Activated T-cell treated with anti-CD3 and anti-CD28 coated beads, Interleukin-2, amount 50 U/mL, for 24 hours (primary cell): ENCODE measurements around the gene CEP131.

Experiments
- DNase-seq: peaks from one replicate; pipeline ENCODE4 v3.0.0-alpha.2; 2020
- H3K27ac Mint-ChIP-seq: 2 replicates; pipeline ENCODE4 v1.8.0; 2020; ENCODE audit warnings: mild to moderate bottlenecking, mixed read lengths
- H3K27me3 Mint-ChIP-seq: 2 replicates; pipeline ENCODE4 v1.8.0; 2020; ENCODE audit warnings: mixed read lengths
- H3K36me3 Mint-ChIP-seq: 2 replicates; pipeline ENCODE4 v1.8.0; 2020; ENCODE audit warnings: low read depth, mixed read lengths
- H3K4me1 Mint-ChIP-seq: 2 replicates; pipeline ENCODE4 v1.8.0; 2020; ENCODE audit warnings: low read depth, mixed read lengths
- H3K4me3 Mint-ChIP-seq: 2 replicates; pipeline ENCODE4 v1.8.0; 2020; ENCODE audit warnings: mild to moderate bottlenecking, moderate library complexity, mixed read lengths
- H3K9me3 Mint-ChIP-seq: 2 replicates; pipeline ENCODE4 v1.8.0; 2020; ENCODE audit warnings: mixed read lengths

CEP131 gene

DNA sequence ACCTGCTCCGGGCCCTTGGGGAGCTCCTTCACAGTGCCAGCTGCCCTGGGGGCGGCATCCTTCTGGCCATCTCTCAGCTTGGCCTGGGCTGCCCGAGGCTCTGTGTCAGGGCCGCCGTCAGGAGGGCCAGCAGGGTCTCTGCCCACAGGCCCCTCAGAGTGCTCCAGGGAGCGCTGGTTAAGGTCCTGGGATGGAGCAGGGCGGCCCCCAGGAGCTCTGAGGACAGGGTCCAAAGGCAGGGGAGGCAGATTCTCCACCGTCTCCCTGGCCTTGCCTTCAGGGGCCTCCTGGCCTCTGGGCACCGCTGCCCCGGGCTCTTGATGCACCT, 23.5 kb upstream of the CEP131 start:
- Mint-ChIP-seq H3K36me3 (peaks cover 48% of the 10 kb centered on the region), H3K4me3 (no peak overlapping the region), H3K4me1 (peaks cover 19% of the 10 kb centered on the region), H3K27ac (no peak overlapping the region), H3K9me3 (no peaks in the 10 kb centered on the region), H3K27me3 (no peaks in the 10 kb centered on the region)
- no peak for DNase-seq

DNA sequence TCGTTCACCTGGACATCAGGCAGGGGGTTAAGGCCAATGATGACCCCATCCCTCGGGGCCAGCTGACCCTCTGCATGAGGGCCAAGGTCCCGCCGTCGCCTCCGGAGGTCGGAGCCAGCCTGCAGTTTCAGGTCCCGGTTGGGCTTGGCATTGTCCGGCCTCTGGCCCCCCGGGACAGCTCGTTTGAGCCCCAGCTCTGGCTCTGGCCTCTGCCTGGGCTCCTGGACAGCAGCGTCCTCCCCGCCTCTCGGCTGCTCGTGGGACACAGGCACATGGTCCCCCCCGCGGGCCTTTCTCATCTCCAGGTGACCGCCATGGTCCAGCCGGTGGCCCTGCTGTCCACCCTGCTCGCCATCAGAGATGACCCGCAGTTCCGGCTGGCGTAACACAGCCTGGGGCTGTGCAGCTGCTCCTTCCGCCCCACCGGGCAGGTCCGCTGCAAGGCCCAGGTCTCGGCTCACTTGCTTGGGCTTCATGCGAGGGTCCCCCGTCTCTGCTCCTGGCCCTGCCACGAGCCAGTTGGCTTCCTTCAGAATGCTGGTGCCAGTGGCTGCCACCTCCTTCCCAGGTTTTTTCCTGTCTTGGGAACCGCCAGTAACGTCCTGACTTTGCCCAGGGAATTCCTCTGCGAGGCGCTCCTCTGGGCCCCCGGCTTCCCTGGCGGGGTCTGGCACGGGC, 23.0 kb upstream of the CEP131 start:
- H3K4me1 Mint-ChIP-seq: peaks cover 24% of the 10 kb centered on the region
- no peaks in the 10 kb centered on the region for H3K9me3 Mint-ChIP-seq
- no peaks in the 10 kb centered on the region for H3K27me3 Mint-ChIP-seq
- H3K4me3 Mint-ChIP-seq: no peak overlapping the region
- DNase-seq: no peak
- peaks cover 50% of the 10 kb centered on the region for H3K36me3 Mint-ChIP-seq
- H3K27ac Mint-ChIP-seq: no peak overlapping the region

DNA sequence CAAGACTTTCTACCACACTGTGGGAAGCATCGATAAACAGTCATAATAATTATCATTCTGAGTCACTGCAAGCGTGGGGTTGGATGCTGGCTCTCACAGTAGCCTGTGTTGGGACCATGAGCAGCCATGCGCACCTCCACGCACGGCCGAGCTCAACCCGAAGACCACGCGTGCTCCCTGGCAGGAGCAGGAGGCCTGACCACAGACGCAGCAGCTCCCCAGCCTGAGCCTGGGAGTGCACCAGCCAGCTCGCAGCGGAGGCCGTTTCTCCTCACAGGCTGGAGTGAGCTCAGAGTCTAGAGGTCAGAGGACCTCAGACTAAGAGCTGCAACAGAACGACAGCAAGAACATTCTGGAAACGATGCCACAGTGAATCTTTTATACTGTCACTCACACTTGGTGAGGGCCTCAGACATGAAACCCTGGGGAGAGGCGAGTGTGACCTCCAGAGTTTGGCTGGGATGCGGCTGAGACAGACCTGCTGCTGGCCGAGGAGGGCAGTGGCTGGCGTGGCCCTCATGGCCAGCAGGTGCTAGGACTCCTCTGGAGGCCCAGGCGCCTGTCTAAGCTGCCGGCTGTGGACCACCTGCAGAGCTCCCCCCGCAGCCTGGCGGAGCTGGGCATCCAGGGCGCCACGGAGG, 22.4 kb upstream of the CEP131 start:
- no peaks in the 10 kb centered on the region for H3K9me3 Mint-ChIP-seq
- H3K4me3 Mint-ChIP-seq: no peak overlapping the region
- peak overlapping the region; percentile 77 for H3K27ac Mint-ChIP-seq
- peaks cover 51% of the 10 kb centered on the region for H3K36me3 Mint-ChIP-seq
- peaks cover 27% of the 10 kb centered on the region for H3K4me1 Mint-ChIP-seq
- H3K27me3 Mint-ChIP-seq: no peaks in the 10 kb centered on the region
- DNase-seq: peak; percentile 44

DNA sequence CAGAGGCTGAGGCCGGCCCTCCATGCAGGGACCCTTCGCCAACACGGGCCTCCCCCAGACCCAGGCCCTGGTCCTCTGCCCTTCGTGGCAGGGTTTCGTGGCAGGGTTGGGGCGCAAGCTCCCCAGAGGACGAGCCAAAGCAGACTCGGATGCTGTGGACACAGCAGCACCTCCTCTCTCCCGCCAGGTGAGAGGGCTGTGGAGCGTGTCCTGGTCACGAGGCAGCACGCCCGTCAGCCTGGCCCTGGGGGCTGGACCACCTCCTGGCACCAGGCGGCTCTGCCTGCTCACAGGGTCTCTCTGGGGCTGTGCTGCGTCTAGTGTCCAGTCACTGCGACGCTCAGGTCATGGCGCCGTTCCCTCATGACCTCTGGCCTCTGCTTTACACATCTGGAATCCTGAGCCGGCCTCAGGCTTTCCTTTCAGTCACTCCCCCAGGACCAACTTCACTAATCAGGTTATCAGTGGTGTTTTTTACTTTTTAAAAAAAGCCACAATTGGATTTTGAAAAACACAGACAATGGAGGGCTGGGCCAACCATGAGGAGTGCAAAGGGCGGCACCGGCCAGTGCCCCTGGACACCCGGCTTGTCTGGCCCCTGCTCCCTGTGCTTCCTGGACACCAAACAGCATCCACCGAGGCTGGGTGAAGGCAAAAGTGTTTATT, 21.7 kb upstream of the CEP131 start:
- Mint-ChIP-seq H3K27ac (peak overlapping the region; percentile 77), H3K4me1 (peaks cover 29% of the 10 kb centered on the region), H3K4me3 (no peak overlapping the region), H3K27me3 (no peaks in the 10 kb centered on the region), H3K9me3 (no peaks in the 10 kb centered on the region), H3K36me3 (peaks cover 52% of the 10 kb centered on the region)
- no peak for DNase-seq

DNA sequence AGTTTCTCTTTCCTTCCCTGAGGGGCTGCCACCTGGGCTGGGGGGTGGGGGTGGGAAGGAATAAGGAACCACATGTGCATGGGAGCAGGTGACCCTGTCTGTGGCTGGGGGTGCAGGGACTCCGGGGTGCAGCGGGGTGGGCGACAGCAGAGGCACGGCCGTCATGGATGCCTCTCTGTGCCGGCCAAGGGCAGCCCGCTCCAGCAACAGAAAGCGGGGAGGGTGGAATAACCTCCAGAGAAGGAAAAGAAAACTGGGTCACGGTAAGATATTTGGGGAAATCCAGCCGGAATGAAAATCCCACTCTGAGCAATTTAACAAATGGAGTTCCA, 20.5 kb upstream of the CEP131 start:
- DNase-seq: no peak
- no peaks in the 10 kb centered on the region for H3K27me3 Mint-ChIP-seq
- H3K36me3 Mint-ChIP-seq: peaks cover 49% of the 10 kb centered on the region
- peak overlapping the region; percentile 22 for H3K27ac Mint-ChIP-seq
- no peak overlapping the region for H3K4me3 Mint-ChIP-seq
- no peaks in the 10 kb centered on the region for H3K9me3 Mint-ChIP-seq
- H3K4me1 Mint-ChIP-seq: peaks cover 28% of the 10 kb centered on the region

DNA sequence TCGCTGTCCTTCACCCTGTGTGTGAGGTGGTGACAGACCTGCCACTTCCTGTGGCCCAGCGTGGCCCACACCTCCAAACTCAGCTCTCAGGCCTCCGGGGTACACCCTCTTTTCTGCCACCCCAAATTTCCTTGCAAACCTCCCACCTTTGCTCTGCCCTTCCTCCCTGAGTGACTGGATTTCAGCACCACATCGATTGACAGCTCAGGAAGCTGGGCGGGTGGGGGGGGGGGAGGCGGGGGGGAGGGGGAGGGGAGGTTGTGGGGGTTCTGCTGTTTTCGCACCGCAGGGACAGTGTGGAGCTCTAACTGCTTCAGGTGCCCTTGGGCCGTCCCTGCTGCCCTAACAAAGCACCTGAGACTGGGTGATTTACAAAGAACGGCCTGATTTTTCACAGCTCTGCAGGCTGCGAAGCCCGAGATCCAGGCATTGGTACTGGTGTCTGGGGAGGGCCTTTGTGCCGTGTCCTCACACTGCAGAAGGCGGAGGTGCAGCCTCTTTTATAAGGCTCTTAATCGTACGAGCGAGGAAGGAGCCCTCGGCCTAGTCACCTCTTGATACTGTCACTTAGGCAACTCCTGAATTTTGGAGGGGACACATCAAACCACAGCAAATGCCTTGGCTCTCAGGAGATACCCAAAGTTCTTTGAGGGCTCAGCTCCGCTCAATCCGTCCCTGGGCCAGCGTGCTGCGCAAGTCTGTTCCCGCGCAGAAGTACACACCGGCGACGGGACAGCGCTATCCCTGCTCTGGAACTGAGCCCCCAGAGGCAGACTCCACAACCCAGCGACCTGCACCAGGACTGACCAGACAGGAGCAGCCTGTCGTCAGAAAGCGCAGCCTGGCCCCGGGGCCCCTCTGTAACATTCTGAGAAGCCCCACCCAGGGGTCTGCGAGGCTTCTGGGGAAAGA, 19.9 kb upstream of the CEP131 start:
- peak overlapping the region; percentile 33 for H3K4me3 Mint-ChIP-seq
- no peaks in the 10 kb centered on the region for H3K9me3 Mint-ChIP-seq
- peaks cover 48% of the 10 kb centered on the region for H3K36me3 Mint-ChIP-seq
- DNase-seq: no peak
- peaks cover 32% of the 10 kb centered on the region for H3K4me1 Mint-ChIP-seq
- peak overlapping the region; percentile 61 for H3K27ac Mint-ChIP-seq
- no peaks in the 10 kb centered on the region for H3K27me3 Mint-ChIP-seq

DNA sequence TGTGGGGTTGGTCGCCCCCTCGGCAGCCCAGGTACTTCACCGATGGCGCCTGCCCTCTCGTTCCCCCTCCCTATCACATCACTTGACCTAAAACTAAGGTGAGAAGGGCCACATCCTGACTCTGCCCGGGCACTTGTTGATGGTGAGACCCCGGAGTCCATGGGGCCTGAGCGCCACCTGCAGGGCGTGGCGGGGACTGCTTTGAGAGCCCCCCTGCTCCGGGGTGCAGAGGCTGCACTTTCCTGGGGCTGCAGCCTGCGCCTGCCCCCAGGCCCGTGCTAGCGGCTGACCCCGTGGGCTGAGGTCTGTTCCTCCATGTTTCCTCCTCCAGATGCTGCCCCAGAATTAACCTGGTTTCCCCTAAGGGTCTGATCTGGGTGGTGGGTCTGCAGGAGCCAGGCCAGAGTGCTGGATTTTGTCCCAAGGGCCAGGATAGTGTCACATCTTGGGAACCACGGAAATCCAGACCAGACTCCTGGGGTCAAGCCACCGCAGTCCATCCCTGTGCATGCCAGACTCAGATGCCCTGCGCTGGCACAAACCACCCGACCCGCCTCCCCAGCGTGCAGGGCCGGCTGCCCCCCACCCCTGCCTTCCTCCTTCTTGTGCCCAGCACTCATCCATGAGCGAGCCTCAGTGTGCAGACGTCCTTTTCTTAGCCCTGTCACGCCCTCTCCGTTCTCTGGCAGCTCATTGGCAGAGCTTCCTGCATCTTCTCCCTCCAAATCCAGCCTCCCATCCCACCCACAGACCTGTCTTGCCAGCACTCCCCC, 19.1 kb upstream of the CEP131 start:
- peaks cover 40% of the 10 kb centered on the region for H3K4me1 Mint-ChIP-seq

DNA sequence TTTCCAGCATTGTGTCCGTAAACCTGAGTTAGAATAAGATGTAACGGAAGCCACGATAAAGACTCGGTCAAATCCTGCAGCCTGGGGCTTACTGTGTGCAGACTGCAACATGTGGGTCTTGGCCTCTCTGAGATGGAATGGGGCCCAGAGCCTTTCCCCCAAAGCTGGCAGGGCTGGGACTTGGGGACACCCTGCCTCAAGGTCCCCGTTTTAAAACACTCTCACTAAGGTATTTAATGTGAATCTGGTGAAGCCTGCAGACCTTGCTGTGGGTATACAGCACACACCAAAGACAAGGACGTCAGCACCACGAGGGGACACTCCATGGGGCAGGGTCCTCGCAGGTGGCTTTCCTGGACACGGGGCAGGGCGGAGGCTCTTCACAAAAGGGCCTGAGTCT, 18.4 kb upstream of the CEP131 start:
- no peak for DNase-seq
- Mint-ChIP-seq H3K36me3 (peaks cover 45% of the 10 kb centered on the region), H3K4me1 (peaks cover 41% of the 10 kb centered on the region), H3K9me3 (no peaks in the 10 kb centered on the region), H3K27me3 (no peaks in the 10 kb centered on the region), H3K27ac (peak overlapping the region; percentile 97), H3K4me3 (peak overlapping the region; percentile 97)

More for the DNA sequence above, 19.1 kb upstream of the CEP131 start:
- Mint-ChIP-seq H3K4me3 (peak overlapping the region; percentile 33), H3K27me3 (no peaks in the 10 kb centered on the region), H3K36me3 (peaks cover 46% of the 10 kb centered on the region), H3K27ac (peak overlapping the region; percentile 97), H3K9me3 (no peaks in the 10 kb centered on the region)
- DNase-seq: peak; percentile 80

DNA sequence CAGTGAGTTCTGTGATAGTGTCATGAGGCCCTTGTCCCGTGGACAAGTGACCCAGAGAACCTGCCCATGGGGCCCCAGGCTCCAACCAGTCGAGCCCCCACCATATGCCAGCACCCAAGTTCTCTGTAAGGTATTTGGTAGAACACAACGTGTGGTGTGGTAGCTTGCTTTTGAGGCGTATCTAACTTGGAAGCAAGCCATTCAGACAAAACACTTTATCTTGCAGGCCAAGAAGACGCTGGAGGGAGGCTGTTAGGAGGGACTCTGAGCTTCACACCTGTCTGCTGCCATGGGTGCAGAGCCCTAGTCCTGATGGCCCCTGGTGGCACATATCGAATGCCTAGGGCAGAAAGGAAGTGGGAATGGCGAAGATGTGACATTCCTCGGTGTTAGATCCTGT, 18.0 kb upstream of the CEP131 start:
- peaks cover 42% of the 10 kb centered on the region for H3K4me1 Mint-ChIP-seq

DNA sequence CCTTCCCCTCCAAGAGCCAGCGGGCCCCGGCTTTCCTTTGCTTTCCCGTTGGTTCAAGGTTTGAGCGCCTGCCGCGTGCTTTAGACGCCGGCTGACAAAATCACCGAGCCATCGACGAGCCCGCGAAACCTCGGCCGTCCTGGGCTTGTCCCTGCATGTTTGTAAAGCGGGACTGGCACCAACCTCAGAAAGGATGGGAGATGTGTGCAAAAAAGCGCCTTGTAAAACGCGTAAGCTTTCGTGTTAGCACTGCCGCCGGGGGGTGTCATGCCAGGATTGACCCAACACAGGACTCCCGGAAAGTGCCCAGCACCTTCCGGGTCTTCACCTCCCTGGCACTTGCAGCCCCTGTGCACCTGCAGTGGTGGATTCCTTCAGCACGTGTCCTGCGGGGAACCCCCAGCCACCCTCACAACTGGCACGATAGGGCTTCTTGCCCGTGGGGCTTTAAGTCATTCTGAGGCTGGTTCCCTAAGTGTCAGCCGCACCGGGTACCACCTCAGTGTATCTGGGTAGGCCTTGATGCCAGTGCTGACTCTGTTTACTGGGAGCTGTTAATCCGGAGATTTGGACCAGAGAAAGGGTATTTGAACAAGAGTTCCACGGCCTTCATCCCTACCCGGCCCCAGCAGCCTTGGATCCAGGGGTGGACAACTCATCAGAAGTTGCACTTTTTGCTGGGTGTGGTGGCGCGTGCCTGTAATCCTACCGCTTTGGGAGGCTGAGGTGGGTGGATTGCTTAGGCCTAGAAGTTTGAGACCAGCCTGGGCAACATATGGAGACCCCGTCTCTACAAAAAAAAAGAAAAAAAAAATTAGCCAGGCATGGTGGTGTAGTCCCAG, 17.2 kb upstream of the CEP131 start:
- Mint-ChIP-seq H3K27ac (peak overlapping the region; percentile 97), H3K36me3 (peaks cover 45% of the 10 kb centered on the region), H3K9me3 (no peaks in the 10 kb centered on the region), H3K27me3 (no peaks in the 10 kb centered on the region), H3K4me3 (peak overlapping the region; percentile 97), H3K4me1 (peaks cover 42% of the 10 kb centered on the region)
- peak; percentile 74 for DNase-seq

More for the DNA sequence above, 18.0 kb upstream of the CEP131 start:
- DNase-seq: no peak
- Mint-ChIP-seq H3K4me3 (peak overlapping the region; percentile 97), H3K27ac (peak overlapping the region; percentile 97), H3K9me3 (no peaks in the 10 kb centered on the region), H3K36me3 (peaks cover 46% of the 10 kb centered on the region), H3K27me3 (no peaks in the 10 kb centered on the region)

DNA sequence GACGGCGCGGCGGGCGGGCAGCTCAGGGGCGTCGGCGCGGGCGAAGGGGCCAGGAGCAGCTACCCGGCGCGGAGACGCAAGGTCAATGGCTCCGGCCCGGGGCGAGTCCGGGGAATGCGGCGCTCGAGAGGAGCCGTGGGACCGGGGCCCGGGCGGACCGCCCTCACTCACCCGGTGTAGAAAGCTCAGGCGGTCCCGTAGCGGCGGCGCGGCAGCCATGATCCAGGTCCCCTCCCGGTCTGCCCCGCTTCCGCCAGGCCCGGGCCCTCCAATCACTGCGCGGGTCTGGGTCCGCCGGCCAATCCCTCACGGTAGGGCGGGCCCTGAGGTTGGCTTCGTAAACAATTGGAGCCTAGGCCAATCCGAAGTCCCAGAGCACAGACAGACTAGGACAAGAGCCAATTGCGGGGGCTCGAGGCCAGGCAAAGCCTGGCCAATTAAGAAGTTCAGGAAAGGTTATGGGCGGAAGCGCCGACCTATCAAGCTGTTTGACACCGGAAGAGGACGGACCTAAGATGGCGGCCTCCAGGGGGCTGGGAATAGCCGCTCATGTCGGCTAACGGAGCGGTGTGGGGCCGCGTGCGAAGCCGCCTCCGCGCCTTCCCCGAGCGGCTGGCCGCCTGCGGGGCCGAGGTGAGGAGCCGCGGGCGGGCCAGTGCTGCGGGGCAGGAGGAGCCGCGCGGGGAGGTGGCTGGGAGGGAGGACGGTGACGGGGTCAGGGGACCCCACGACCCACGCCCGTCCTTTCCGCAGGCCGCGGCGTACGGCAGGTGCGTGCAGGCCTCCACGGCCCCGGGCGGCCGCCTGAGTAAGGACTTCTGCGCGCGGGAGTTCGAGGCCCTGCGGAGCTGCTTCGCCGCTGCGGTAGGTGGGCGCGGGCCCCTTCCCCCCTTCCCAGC, 16.3 kb upstream of the CEP131 start, which contains the start of the genes NDUFAF8 and TEPSIN:
Gene NDUFAF8 (plus strand): TSS at position 504 of the 899 bp plus-strand sequence. CDS start 46 bp downstream, at position 550.
Gene TEPSIN (minus strand): TSS at position 241 of the 899 bp plus-strand sequence. CDS start 22 bp downstream, at position 219.
- Mint-ChIP-seq H3K27ac (peak within 1 kb of the TSS; percentile 97), H3K27me3 (no peaks in the 10 kb centered on the region), H3K36me3 (peaks cover 45% of the 10 kb centered on the region), H3K4me1 (peaks cover 38% of the 10 kb centered on the region), H3K9me3 (no peaks in the 10 kb centered on the region), H3K4me3 (peak within 1 kb of the TSS; percentile 97)
- peak; percentile 94 for DNase-seq

DNA sequence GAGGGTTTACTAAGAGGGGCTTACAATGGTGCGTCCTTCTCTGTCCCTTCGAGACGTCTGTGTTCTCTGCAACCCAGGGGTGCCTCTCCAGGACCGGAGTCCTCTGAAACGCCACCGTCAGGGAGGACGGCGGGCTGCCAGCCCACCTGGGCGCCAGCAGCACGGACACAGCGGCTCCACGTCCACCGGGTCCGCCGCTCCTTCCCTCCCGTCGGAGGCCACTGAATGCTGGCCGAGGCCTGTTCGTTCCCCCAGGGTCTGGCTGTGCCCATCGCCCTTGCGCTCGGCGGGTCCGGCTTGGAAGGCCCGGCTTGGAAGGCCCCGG, 15.7 kb upstream of the CEP131 start:
- peaks cover 38% of the 10 kb centered on the region for H3K4me1 Mint-ChIP-seq
- no peak overlapping the region for H3K27ac Mint-ChIP-seq
- H3K27me3 Mint-ChIP-seq: no peaks in the 10 kb centered on the region
- no peaks in the 10 kb centered on the region for H3K9me3 Mint-ChIP-seq
- no peak for DNase-seq
- peak overlapping the region; percentile 97 for H3K4me3 Mint-ChIP-seq
- H3K36me3 Mint-ChIP-seq: peaks cover 45% of the 10 kb centered on the region
